Transverse colon (tissue), 3 donors: ENCODE data around the gene TOMT.

Experiments used
- POLR2A ChIP-seq: fragments of 450-650 bp; IDR thresholded peaks from one replicate; pipeline ENCODE4 v1.6.1; 2016; ENCODE audit warnings: antibody characterized with exemption, mild to moderate bottlenecking, moderate library complexity
- TF ChIP-seq, protein P1 (sequence below), 5 experiments: fragments of 200-600 bp in 3 of 5; fragments of 450-650 bp in 2 of 5; sonication (generic) in 3 of 5; IDR thresholded peaks; 1 replicate in 2 of 5; 2 replicates in 3 of 5; pipeline ENCODE4 v1.5.1; 2016 to 2017; ENCODE audit warnings: antibody characterized with exemption in 5 of 5, inconsistent platforms in 3 of 5, mild to moderate bottlenecking in 2 of 5, moderate library complexity in 1 of 5

DNA sequence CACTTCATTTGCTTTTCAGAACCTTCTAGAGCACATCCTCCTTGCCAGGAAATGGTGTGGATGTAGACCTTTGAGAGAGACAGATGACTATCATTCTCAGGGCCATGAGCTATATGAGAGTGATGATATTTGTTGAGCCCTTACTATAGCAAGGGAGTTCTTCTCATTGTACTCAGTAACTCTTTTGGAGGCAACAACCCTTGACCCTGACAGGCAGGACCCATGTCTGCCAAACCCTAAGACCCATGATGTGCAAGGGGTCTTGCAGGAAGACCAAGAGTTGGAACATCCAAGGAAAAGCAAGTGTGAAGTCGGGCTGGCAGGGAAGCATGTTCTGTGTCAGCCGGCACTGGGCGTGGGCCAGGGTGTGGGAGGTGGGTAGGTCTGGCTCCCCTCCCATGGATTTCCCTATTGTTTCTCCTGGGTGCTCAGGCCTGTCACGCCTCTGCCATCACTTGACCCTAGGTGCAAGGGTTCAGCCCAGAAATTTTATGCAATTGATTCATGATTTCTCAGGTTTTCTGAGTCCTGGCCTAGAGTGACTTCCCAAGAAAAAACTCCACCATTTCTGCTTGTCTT is 31.0 kb downstream of the TOMT start:
- TF ChIP-seq, protein P1, sequence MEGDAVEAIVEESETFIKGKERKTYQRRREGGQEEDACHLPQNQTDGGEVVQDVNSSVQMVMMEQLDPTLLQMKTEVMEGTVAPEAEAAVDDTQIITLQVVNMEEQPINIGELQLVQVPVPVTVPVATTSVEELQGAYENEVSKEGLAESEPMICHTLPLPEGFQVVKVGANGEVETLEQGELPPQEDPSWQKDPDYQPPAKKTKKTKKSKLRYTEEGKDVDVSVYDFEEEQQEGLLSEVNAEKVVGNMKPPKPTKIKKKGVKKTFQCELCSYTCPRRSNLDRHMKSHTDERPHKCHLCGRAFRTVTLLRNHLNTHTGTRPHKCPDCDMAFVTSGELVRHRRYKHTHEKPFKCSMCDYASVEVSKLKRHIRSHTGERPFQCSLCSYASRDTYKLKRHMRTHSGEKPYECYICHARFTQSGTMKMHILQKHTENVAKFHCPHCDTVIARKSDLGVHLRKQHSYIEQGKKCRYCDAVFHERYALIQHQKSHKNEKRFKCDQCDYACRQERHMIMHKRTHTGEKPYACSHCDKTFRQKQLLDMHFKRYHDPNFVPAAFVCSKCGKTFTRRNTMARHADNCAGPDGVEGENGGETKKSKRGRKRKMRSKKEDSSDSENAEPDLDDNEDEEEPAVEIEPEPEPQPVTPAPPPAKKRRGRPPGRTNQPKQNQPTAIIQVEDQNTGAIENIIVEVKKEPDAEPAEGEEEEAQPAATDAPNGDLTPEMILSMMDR (IDR thresholded peaks at IDR 0.05) = no peak
- TF ChIP-seq POLR2A = no peak
